Measurements from ENCODE around the gene FAM204A. TPM values are rescaled to one million over a fixed set of nuclear protein-coding genes. Genes with fewer than 3 reads are reported as not detected.

FAM204A gene
- total and polyA plus RNA-seq, 8 donors: 26.3 to 60.8 (median 35.0) TPM

DNA sequence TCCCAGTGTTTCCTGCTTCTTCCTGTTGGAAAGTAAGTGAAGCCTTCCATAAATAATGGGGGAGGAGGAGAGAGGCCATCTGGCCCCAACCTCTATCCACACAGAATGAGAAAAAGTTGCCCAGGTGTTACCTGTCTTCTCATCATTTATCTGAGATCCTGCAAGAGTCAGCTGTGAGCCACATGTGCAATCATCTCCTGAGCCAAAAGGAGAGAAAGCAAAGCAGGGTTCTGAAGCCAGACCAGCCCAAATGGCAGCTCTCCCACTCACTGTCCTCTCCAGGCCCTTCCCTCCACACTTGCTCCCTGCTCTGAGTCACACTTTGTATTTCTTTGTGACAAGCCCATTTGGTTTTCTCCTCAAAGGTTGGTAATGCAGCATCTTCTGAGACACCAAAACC, 65.9 kb downstream of the FAM204A start:
- peak in 1 of 2 donors; percentile 71 for DNase-seq
- H3K27me3 ChIP-seq: peaks cover 0 to 20% (median 0%) of the 10 kb centered on the region in 3 donors
- TF ChIP-seq POLR2AphosphoS5 (IDR thresholded peaks at IDR 0.05) (no peak), EP300 (IDR thresholded peaks at IDR 0.05) (no peak), POLR2A (IDR thresholded peaks at IDR 0.05) (no peak)
- TF ChIP-seq, protein P1, sequence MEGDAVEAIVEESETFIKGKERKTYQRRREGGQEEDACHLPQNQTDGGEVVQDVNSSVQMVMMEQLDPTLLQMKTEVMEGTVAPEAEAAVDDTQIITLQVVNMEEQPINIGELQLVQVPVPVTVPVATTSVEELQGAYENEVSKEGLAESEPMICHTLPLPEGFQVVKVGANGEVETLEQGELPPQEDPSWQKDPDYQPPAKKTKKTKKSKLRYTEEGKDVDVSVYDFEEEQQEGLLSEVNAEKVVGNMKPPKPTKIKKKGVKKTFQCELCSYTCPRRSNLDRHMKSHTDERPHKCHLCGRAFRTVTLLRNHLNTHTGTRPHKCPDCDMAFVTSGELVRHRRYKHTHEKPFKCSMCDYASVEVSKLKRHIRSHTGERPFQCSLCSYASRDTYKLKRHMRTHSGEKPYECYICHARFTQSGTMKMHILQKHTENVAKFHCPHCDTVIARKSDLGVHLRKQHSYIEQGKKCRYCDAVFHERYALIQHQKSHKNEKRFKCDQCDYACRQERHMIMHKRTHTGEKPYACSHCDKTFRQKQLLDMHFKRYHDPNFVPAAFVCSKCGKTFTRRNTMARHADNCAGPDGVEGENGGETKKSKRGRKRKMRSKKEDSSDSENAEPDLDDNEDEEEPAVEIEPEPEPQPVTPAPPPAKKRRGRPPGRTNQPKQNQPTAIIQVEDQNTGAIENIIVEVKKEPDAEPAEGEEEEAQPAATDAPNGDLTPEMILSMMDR (IDR thresholded peaks at IDR 0.05): no peak
- intact Hi-C loops (cut with DNase I; ENCODE audit: low total_unique reads): no loop called here
- H3K9me3 ChIP-seq: peaks cover 6 to 18% (median 14%) of the 10 kb centered on the region in 4 donors
- peak overlapping the region in 1 of 5 donors; percentile 36 for H3K27ac ChIP-seq
- H3K36me3 ChIP-seq: no peaks in the 10 kb centered on the region
- H3K4me1 ChIP-seq: peaks cover 0 to 18% (median 2%) of the 10 kb centered on the region in 4 donors
- no peak overlapping the region for H3K4me3 ChIP-seq

DNA sequence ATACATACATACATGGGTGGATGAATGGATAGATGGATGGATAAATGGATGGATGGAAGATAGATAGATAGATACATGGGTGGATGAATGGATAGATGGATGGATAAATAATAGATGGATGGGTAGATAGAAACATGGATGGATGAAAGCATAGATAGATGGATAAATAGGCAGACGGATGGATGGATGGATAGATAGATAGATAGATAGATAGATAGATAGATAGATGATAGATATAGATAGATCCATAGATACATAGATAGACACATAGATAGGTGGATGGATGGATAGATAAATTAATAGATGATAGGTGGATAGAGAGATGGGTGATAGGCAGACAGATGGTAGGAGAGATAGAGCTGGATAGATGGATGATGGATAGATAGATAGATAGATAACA, 68.5 kb downstream of the FAM204A start:
- no peaks in the 10 kb centered on the region for H3K36me3 ChIP-seq
- no peak overlapping the region for H3K4me3 ChIP-seq
- 42 to 90% (median 82%) methylated on average over 1 of the region's 1 CpG for WGBS, 5 donors
- TF ChIP-seq POLR2A (IDR thresholded peaks at IDR 0.05) (no peak), EP300 (IDR thresholded peaks at IDR 0.05) (no peak), POLR2AphosphoS5 (IDR thresholded peaks at IDR 0.05) (no peak)
- TF ChIP-seq, protein P1 (IDR thresholded peaks at IDR 0.05): no peak
- no peak for DNase-seq
- H3K4me1 ChIP-seq: peaks cover 0 to 18% (median 2%) of the 10 kb centered on the region in 4 donors
- H3K9me3 ChIP-seq: peaks cover 6 to 15% (median 13%) of the 10 kb centered on the region in 4 donors
- H3K27me3 ChIP-seq: peaks cover 0 to 31% (median 6%) of the 10 kb centered on the region in 3 donors
- H3K27ac ChIP-seq: no peak overlapping the region
- intact Hi-C loops (cut with DNase I; ENCODE audit: low total_unique reads): no loop called here

DNA sequence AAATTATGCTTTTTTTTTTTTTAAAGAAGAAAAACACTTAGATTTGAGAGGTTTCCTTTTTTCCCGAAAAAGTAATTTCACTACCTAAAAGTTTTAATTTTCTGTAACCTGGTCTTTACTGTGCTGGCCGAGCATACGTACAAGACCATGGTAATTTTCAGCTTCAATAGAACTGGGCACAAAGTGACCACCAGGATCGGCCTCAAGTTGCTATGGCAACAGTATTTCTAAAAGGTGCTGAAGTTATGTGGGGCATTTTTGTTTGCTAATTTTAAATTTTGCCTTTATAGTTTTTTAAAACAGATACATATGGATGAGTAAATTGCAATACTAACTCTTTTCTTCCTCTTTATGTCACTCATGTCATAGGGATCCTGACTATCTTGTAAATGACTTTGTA, 69.4 kb downstream of the FAM204A start:
- H3K4me3 ChIP-seq: no peak overlapping the region
- 63 to 81% (median 72%) methylated on average over 4 of the region's 4 CpGs for WGBS, 5 donors
- no peaks in the 10 kb centered on the region for H3K36me3 ChIP-seq
- peaks cover 0 to 31% (median 6%) of the 10 kb centered on the region in 3 donors for H3K27me3 ChIP-seq
- peaks cover 3 to 6% (median 5%) of the 10 kb centered on the region in 4 donors for H3K9me3 ChIP-seq
- H3K27ac ChIP-seq: peak overlapping the region in 3 of 5 donors; percentile 31 to 71 (median 67)
- no peak for DNase-seq
- H3K4me1 ChIP-seq: peaks cover 0 to 18% (median 2%) of the 10 kb centered on the region in 4 donors
- TF ChIP-seq POLR2A (IDR thresholded peaks at IDR 0.05) (no peak), EP300 (IDR thresholded peaks at IDR 0.05) (no peak), POLR2AphosphoS5 (IDR thresholded peaks at IDR 0.05) (no peak)
- TF ChIP-seq, protein P1 (IDR thresholded peaks at IDR 0.05): no peak
- intact Hi-C loops (cut with DNase I; ENCODE audit: low total_unique reads): no loop called here

DNA sequence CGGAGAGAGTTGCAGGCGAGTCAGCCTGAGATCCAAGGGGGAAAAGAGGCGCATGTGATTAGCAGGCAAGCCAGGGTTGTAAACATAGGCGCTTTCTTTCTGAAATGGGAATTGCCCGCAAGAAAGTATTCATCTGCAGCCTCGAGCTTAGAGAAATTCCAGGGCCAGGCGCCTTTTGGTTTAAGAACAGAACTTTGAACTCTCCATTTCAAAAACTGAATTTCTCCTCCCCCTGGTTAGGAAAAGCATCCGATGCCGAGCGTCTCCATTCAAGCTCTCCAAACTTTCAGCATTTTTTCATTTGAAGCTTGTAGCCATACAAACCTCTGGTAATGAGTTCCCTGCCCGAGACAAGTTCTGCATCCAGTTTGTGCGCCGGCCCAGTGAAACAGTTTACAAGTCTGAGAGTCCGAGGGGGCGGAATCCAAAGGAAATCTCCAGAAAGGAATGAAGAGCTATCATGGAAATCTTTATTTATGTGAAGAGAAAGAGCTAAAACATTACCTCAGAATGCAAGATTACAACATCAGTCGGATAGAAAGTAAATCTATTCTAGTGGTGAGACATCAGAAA, 69.9 kb downstream of the FAM204A start:
- 9 to 11% (median 9%) methylated on average over 16 of the region's 16 CpGs for WGBS, 5 donors
- TF ChIP-seq POLR2AphosphoS5 (IDR thresholded peaks at IDR 0.05) (no peak), POLR2A (IDR thresholded peaks at IDR 0.05) (no peak), EP300 (IDR thresholded peaks at IDR 0.05) (no peak)
- TF ChIP-seq, protein P1 (IDR thresholded peaks at IDR 0.05): no peak
- peak overlapping the region in 4 of 5 donors; percentile 4 to 71 (median 49) for H3K27ac ChIP-seq
- H3K9me3 ChIP-seq: peaks cover 0 to under 1% (median under 1%) of the 10 kb centered on the region in 4 donors
- intact Hi-C loops (cut with DNase I; ENCODE audit: low total_unique reads): no loop called here
- peak in 1 of 2 donors; percentile 20 for DNase-seq
- peak overlapping the region; percentile 1 to 21 (median 14) for H3K4me3 ChIP-seq
- no peaks in the 10 kb centered on the region for H3K36me3 ChIP-seq
- peaks cover 0 to 31% (median 6%) of the 10 kb centered on the region in 3 donors for H3K27me3 ChIP-seq
- H3K4me1 ChIP-seq: peaks cover 0 to 18% (median 2%) of the 10 kb centered on the region in 4 donors
